Lower leg skin (tissue), 3 donors: Measurements from ENCODE around the gene LIPK.

Source experiments
- POLR2A ChIP-seq, 2 donors: fragments of 450-650 bp; IDR thresholded peaks; one replicate each; pipeline ENCODE4 v1.6.1; 2016 to 2017; ENCODE audit warnings: antibody characterized with exemption in 2 of 2, mild to moderate bottlenecking in 1 of 2, moderate library complexity in 1 of 2
- TF ChIP-seq, protein P1 (sequence below), 3 donors: fragments of 450-650 bp; IDR thresholded peaks; one replicate each; pipeline ENCODE4 v1.5.1; 2016; ENCODE audit warnings: antibody characterized with exemption in 3 of 3, mild to moderate bottlenecking in 3 of 3, moderate library complexity in 2 of 3

DNA sequence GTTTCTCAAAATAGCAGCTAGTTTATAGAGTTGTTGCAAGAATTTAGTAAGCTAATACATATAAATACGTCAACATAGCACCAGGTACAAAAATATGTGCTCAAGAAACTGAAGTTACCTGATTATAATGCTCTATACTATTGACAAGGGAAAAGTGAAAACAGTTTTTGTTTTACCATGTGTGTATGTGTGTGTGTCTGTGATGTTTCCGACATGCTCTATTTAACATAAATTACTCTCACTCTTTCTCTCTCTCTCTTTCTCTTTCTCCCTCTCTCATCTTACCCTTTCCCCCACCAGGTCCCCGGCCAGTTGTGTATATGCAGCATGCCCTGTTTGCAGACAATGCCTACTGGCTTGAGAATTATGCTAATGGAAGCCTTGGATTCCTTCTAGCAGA is 58.1 kb downstream of the LIPK start:
- TF ChIP-seq, protein P1, sequence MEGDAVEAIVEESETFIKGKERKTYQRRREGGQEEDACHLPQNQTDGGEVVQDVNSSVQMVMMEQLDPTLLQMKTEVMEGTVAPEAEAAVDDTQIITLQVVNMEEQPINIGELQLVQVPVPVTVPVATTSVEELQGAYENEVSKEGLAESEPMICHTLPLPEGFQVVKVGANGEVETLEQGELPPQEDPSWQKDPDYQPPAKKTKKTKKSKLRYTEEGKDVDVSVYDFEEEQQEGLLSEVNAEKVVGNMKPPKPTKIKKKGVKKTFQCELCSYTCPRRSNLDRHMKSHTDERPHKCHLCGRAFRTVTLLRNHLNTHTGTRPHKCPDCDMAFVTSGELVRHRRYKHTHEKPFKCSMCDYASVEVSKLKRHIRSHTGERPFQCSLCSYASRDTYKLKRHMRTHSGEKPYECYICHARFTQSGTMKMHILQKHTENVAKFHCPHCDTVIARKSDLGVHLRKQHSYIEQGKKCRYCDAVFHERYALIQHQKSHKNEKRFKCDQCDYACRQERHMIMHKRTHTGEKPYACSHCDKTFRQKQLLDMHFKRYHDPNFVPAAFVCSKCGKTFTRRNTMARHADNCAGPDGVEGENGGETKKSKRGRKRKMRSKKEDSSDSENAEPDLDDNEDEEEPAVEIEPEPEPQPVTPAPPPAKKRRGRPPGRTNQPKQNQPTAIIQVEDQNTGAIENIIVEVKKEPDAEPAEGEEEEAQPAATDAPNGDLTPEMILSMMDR (IDR thresholded peaks at IDR 0.05): no peak
- no peak for TF ChIP-seq POLR2A (IDR thresholded peaks at IDR 0.05)
